ENCODE data around the gene GRHL3.

GRHL3 gene

DNA sequence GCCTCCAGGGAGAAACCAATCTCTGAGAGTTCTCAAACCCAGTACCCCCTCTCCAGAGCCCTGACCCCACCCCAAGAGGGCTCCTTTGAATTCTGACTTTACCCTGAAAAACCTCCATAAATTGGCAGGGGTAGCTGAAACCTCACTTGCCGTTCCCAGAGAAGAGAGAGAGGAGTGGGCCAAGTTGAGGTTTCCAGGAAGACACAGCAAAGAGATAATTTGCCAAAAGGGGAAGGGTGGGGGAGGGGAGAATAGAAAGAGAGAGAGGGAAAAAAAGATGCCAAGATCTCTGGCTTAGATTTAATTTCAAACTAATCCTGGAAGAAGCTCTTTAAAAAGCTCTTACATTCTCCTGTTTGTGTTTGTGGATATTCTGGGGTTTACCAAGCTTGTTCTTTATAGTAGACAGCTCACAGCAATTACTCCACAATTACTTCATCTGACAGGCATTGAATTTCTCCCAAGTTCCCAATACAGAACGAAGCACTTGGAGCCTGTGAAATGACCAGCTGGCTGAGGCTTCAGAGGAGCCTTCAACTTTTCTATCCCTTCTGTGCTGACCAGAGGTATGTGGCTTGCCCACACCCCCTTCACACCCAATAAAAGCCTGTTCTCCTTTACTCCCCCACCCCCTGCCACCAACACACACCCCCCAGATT is 1.1 kb upstream of the GRHL3 start:
- DNase-seq: no peak

DNA sequence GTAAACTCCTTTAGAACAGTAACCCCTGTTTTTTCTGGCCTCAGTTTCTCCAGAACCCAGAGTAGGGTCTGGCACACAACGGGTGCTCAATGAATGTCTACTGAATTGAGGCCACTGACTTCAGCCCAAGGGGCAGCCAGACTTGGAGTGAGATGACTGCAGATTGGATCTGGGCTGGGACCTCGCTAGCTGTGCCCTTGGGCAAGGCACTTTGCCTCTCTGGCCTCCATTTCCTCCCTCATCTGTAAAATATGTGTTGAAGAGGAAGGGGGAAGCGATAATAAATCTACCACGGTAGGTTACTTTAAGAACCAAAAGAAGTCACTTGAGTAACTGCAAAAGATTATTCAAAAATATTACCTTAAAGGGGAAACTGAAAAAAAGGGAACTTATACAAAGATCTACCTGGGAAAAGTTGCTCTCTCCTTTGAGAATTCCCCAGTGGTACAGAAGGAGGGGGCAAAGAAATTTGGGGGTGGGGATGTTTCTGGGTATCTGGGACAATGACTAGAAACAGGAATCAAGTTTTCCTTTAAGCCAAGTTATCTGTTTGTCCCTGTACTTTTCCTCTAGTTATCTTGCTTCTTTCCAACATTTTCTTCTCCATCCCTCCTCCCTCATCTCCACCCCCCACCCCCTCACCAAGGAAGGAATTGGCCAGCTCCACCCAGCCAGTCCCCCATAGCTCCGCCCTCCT is 394 bp upstream of the GRHL3 start:
- no peak for DNase-seq

DNA sequence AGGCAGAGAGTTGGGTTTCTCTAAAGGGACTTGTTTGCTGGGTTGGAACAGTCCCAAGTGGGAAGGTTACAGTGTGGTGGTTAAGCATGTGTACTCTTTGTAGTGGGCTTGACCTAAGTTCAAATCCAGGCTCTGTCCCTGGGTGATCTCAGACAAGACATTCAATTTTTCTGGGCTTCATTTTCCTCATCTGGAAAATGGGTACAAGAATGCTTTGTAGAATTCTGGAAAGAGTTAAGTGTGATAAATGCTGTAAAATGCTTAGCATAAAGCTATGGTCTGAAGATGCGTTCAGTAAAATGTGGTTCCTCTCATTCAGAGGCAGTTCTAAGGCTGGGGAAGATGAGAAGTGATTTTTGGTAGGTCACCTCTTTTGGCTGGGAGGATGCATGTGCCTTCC is 805 bp downstream of the GRHL3 start:
- DNase-seq: no peak

DNA sequence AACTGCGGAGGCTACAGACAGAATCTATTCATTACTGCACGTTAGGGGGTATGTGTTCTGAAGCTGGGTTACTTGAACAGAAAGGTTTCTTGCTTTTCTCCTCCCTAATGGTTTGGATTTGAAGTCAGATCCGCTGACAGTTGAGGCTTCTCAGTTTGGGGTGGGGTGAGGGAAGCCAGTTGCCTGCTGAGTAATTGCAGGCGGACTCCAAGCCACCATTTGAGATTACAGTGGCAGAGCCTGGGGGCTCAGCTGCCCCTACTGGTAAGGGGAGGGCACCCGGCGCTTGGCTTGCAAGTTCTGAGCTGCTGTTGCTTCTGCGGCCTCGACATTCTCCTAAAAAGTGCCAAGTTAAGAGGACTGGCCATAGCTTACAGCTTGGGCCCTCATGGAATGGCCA is 2.0 kb downstream of the GRHL3 start:
- DNase-seq: no peak

DNA sequence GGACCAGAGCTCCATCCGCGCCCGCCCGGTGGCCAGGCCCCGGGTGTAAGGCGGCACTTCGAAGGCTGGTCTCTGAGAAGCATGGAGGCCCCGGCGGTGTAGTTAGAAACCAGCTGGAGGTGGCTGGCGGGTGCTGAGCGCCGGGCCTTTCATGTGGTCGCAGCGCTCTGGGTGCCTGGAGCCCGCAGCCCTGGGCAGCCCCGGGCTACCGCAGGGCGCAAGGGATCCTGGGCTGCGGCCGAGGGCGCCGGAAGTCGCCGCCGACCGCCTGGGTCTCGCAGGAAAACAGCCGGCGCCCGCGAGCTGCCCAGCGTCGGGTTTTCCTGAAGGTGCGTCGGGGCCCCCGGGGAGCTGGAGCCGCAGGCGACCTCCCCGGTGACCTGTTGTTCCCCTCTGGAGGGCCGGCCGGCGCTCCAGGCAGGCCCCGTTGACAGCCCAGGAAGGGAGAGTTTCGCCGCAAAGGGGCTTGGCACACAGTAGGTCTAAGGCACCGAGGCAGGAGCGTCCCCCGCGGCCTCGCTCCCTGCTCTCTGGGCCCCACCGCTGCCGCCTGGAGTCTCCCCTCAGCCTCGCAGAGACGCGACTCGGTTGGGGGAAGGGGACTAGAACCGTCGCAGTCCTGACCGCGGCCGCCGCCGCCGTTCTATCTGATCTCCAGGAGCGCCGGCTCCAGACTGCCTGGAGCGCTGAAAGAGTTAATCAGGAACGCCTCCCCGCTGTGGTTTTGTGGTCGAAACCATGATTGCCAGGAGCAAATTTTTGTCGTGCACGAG is 2.7 kb downstream of the GRHL3 start:
- peak; percentile 80 for DNase-seq

DNA sequence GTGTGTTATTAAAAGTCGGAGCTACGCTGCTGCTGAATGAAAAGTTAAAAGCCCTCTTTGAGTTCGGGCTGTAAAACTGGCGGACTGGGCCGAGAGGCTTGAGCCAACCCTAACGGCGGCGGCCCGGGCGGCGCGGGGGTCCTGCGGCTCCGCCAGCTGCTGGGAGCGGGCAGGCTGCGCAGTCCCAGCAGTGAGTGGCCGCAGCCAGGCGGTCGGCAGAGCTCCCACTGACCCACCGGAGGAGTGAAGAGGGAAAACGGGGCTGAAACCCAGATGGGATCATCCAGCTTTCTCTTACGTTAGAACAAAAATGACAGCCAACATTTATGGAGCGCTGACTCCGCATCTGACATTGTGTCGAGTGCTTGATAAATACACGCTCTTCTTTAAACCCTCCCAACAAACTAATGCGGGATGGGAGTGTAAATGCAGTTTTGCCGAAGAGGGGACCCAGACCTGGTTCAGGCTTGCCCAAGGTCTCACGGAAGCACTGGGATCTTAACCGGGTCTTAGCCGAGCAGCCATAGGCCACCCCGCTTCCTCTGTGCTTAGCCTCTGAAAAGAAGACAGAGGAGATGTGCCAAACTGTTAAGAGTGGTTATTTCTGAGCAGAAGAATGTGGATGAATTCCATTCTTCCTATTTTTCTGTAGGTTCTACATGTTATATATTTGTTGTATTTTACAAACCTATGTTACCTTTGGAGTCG is 3.5 kb downstream of the GRHL3 start:
- DNase-seq: peak; percentile 80

DNA sequence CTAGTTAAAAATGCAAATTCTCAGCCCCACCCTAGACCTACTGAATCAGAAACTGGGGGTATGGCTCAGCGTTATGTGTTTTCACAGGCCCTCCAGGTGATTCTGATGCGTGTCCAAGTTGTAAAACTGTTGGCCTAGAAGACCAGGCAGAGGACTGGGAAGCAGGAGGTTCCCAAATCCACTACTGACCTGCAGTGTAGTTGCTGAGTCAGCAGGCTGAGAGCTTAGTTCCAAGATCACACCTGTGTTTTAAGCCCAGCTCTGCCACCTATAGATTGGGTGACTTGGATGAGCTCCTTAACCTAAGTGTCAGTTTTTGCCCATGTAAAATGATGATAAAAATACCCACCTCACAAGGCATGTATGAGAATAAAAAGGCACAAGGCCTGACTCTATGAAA is 4.1 kb downstream of the GRHL3 start:
- DNase-seq: no peak

DNA sequence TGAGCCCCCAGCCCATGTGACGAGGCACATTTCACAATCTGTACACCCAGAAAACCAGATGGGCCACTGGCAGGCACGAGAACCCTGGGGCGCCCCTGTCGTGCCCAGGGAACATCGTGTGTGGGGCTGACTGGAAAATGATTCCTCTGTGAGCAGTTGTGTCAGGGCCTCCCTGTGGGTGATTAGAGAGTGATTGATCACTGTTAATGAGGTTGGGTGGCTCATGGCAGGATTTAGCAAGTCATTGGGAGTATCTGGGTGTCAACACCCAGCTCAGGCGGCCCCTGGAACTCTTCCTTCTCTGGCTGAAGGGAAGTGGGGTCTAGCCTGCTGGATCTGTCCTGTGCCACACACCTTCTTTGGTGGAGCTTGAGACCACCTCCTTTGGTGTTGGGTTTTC is 5.7 kb downstream of the GRHL3 start:
- DNase-seq: no peak

DNA sequence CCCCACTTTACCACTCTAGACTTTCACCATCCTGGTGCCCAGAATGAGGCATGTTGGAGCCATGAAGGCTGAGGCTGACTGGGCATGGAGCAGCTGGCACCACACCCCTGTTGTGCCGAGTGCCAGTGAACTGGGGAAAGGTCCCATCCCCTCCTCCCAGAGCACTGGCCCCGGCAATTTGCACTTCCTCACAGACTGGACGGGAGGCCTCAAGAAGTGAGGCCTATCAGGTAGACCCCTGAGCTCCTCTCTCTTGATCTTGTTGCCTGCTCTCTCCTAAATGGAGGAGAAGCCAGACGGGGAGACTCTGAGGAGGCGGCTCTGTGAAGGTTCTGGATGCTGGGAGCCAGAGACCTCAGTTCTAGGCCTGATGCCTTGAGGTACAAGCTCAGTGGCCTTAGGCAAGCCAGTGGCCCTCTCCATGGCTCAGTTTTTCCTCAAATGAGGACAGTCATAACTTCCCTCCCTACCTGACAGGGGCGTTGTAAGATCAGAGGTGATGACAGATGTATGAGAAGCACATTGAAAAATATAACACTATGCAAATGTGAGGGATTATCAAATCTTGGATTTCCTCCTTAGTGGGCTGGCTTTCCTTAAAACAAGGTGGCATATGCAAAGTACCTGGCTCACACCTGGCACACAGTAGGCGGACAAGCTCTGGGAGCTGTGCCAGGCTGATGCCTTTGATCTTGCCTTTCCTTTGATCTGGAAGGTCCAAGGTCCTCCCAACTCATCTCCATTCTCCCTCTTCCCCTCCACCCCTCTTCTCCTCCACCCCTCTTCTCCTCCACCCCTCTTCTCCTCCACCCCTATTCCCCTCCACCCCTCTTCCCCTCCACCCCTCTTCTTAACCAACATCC is 6.7 kb downstream of the GRHL3 start:
- DNase-seq: no peak

DNA sequence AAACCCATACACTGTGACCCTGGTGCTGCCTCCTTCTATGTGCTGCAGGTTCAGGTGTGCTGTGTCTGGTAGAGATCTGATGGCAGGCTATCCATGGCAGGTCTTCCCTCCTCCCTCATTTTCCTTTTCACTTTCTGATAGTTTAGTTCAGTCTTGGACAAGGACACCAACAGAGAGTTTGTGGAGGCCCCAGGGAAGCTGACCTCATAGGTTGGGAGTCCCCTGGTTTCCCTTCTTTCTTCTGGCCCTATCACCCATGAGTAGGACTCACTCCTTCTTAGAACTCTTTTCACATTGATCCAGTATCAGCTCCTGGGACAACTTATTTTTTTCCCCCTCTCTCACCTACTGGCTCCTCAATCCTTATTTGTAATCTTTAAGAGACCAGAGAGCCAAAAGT is 8.3 kb downstream of the GRHL3 start:
- no peak for DNase-seq

DNA sequence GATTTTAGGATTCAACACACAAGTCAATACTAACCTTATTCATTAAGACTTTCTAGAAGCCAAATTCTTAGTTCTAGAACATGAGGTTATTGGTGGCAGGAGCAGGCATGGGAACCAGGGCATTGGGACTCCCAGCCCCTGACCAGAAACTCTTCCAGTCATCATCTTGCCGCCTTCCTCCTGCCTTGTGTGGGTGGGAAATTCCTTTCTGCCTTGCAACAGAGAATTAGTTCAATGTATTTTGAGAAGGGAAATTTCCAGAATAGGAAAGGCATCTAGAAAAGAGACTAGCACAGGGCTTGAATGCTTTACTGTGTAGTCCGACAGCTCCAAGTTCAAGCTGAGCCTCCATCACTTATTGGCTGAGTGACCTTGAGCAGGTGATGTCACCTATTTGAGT is 8.7 kb downstream of the GRHL3 start:
- no peak for DNase-seq

DNA sequence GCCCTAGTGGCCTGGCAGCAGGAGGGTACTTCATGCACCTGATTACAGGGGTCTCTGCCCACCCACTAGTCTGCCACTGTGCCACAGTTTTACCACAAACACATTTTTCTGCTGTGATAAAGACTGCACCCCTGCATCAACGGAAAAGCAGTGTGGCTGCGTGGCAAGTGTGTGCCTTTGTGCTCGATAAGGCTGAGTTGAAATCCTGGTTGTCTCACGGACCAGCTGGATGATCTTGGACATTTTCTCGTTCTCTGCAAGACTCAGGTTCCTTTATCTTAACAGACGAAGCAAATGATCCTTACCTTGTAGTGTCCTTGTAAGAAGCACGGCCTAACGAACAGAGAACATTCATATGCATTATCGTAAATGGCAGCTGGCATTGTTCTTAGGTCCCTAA is 10.2 kb downstream of the GRHL3 start:
- DNase-seq: no peak

DNA sequence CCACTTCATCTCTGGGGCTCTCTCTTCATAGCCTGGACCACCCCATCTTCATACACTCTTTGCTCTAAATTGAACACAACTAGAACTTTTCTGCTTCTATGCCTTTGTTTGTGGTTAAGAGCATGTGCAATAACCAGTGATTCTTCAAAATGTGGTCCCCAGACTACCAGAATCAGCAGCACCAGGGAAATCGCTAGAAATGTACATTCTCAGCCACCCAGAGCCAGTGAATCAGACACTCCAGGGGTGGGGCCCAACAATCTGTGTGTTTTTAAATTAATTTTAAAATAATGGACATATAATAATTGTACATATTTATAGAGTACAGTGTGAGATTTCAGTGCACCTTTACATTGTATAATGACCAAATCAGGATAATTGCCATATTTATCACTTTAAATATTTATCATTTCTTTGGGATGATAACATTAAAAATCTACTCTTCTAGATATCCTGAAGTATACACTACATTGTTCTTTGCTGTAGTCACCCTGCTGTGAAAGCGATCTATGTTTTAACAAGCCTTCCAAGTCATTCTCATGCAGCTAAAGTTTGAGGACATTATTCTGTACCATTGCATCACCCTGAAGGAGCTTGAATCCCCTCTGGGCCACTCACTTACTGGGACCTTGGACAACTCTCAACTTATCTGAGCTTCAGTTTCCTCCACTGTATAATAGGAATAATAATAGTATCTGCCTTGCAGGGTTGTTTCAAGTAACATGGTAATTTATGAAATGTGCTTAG is 10.8 kb downstream of the GRHL3 start:
- DNase-seq: no peak

DNA sequence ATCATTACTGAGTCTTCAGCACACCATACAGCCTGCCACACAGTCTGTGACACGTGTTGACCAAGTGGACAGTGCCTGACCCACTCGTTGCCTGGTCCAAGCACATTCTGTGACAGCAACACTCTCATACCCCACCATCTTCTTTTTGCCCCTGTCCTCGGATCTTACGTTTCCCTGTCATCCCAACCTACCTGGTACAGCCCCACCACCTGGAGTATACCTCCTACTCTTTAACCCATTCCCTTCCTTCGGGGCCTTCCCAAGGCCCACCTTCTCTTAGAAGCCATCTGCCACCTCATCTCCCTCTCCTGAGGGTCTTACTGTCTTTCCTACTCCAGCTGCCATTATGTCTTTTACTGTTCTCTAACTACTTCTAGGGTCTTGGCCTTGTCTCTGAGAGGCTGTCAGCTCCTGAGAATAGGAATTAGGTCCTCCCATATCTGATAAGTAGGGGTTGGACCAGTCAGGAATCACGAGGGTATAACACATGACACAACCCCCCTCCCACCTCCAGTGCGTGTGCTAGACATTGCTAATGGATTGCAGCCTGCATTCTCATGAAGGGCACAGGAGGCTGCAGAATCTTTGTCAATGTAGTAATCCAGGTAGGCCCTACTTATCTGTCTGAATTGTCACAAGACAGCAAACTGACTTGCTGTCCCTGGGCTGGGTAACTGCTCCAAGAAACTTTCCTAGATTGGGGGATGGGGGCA is 13.0 kb downstream of the GRHL3 start:
- DNase-seq: no peak

DNA sequence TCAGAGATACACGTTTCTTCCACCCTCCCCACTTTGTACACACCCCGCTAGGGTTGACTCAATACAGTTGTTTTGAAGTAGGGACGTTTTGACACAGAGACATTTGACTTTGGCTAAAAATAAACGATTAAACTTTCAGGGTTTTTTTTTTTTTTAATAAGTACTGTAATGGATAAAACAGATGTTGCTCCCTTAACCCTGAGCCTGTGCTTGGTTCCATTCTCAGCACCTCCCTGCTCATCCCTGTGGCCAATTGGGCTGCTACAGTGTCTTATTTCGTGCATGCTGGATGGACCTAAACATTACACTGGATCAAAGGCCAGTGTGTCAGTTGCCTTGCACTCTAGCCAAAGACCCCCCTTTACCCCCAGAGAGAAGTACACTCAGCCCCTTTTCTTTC is 16.9 kb downstream of the GRHL3 start:
- no peak for DNase-seq

DNA sequence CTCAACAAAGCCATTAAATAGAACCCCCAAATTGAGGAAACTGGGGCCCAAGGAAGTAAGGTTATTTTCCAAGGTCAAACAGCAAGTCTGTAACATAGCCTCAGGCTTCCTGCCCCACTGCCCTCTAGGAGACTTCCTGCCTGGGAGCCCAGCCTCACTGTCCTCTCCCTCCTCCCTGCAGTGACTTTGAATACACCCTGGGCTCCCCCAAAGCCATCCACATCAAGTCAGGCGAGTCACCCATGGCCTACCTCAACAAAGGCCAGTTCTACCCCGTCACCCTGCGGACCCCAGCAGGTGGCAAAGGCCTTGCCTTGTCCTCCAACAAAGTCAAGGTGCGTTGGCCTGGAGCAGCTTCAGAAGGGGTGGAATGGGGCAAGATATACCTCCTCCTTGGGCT is 18.3 kb downstream of the GRHL3 start:
- DNase-seq: no peak

DNA sequence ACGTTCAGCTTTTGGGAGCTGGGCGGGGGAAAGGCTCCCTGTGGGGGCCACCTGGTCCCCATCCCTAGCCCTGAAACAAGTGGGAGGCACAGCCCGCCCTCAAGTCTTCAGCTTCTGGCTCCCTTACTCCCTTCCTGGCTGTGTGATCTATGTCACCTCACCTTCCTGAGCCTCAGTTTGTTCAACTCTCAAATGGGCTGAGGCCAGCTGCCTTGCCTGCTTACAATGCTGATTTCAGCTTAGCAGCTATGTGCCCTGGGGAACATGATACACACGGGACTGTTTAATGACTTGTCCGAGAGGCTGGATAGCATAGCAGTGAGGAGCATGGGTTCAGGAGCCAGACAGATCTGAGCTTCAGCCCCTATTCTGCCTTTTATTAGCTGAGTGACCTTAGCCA is 19.3 kb downstream of the GRHL3 start:
- no peak for DNase-seq

DNA sequence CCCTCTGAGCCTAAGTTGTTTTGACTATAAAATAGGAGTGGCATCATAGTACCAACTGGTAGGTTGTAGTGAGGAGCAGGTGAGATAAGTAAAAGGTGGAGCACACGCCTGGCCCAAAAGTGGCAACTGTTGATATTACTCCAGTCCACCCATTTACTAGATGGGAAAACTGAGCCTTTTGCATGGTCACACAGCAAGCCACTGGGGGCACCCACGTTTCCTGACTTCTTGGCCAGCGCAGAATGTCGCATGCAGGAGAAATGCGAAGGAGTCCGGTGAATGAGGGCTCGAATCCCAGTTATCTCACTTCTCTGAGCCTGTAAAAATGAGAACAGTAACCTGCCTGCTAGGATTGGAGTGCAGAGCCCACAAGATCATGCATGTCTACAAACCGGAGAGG is 20.8 kb downstream of the GRHL3 start:
- no peak for DNase-seq

DNA sequence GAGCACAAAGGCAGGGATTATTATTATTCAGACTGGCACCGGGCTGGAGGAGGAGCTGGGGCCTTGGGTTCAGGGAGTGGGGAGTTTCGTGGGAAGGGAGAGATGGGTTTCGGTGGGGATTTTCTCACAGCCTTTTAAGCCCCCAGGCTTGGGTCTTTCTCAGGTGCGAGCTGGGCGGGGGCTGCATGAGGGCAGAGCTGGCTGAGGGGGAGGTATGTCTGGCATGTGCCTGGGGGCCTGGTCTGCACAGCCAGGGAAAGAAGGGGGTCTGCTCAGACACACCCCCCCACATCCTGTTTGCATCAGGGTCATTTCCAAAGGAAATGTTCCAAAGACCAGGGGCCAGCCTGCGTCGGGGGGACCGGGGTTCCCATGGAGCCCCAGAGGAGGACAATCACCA is 21.6 kb downstream of the GRHL3 start:
- no peak for DNase-seq

DNA sequence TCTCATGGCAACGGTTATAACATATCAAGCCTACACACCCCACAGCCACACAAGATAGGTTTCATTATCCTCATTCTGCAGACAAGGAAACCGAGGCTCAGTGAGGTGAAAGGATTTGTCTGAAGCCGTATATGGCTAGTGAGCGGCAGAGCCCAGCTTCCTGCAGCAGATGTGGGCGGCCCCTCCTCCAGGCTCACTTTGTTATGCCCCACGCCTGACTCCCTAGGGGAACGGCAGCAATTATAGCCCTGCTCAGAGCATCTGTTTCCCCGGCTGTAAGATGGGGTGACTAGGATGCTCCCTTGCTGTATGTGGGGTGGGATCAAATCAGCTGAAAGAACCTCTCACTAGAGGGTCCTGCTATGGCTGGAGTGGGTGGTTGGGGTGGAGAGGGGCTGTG is 22.1 kb downstream of the GRHL3 start:
- DNase-seq: no peak

Data from right kidney (tissue), 1 donor.